Right cardiac atrium (tissue), 5 donors: ENCODE data around the gene IRF3. TPM values are rescaled to one million over a fixed set of nuclear protein-coding genes. Genes with fewer than 3 reads are reported as not detected.

Experiments used
- ATAC-seq, 2 donors: fragments of 200-7000 bp; cut with Tn5 transposase; one replicate each; pipeline versions ENCODE4 v1.8.0 to v1.9.1; 2020; ENCODE audit warnings: moderate library complexity in 2 of 2, mild to moderate bottlenecking in 1 of 2
- DNase-seq, 3 donors: peaks; one replicate each; pipeline ENCODE4 v3.0.0-alpha.2; 2020
- H3K27ac ChIP-seq: one replicate; pipeline ENCODE4 v1.5.1; 2013; ENCODE audit warnings: mild to moderate bottlenecking, low read length, control low read depth, moderate library complexity
- H3K27me3 ChIP-seq: one replicate; pipeline ENCODE4 v1.6.1; 2013; ENCODE audit not compliant: control insufficient read depth, insufficient read depth
- H3K4me1 ChIP-seq: one replicate; pipeline ENCODE4 v1.6.1; 2013; ENCODE audit warnings: low read length; ENCODE audit not compliant: control insufficient read depth, insufficient read depth
- H3K4me3 ChIP-seq: one replicate; pipeline ENCODE4 v1.5.1; 2013; ENCODE audit warnings: low read length, control low read depth
- H3K9me3 ChIP-seq: one replicate; pipeline ENCODE4 v1.6.1; 2013; ENCODE audit warnings: low read length; ENCODE audit not compliant: control insufficient read depth
- WGBS: extraction: QIAGEN DNeasy Blood & Tissue Kit; methylation state at CpG from one replicate; pipeline ENCODE4 v1.1.7; 2013; 5-methylcytosine and 5-hydroxymethylcytosine counted together
- intact Hi-C, 4 donors: fragments of 100-400 bp; cut with DNase I; formaldehyde crosslinking; loops; one replicate each; pipeline versions ENCODE4 v1.11.0 to v1.14.0; 2022 to 2023
- polyA plus RNA-seq: library from polyadenylated mRNA; stranded (reverse); fragments of 200-250 nt; gene quantifications from one replicate; pipeline ENCODE4 v1.2.3, GENCODE V29; 2013
- total RNA-seq, 4 donors: library from RNA; stranded (reverse); fragmentation: NEBNext Ultra II Directional; extraction: Animal tissue kit (Norgen Biotek cat#: 25700); gene quantifications; one replicate each; pipeline ENCODE4 v1.2.1, GENCODE V29; 2021
- donor health status: healthy with polysubstance abuse.
- donor health status: DM: no; HTN: yes; CAD: no.
- donor health status: DM: no; HTN: no; CAD: no.
- donor health status: DM: no; HTN: yes; CAD: no; lungs with severe emphysema.
- donor health status: DM: yes; HTN: yes; CAD: no.

Gene IRF3
- total and polyA plus RNA-seq, 5 donors, result 34.1 to 58.0 (median 39.6) TPM

GRCh38 chr19:49687150-49687549 lies 21.5 kb upstream of the IRF3 start:
- H3K4me3 ChIP-seq, result no peak overlapping the region
- H3K27me3 ChIP-seq, result no peaks in the 10 kb centered on the region
- H3K27ac ChIP-seq, result no peak overlapping the region
- H3K9me3 ChIP-seq, result no peaks in the 10 kb centered on the region
- intact Hi-C loops, result loop anchor here in 2 of 4 donors (10.0 kb wide), 2 partner anchors 78 to 168 kb away; partner anchors contain the start of genes AP2A1 (in 1 of the 2), PTOV1 (in 1 of the 2) and TSKS (in 1 of the 2)
- peak in 2 of 3 donors; percentile 28 to 64 for DNase-seq
- H3K4me1 ChIP-seq, result no peaks in the 10 kb centered on the region
- ATAC-seq, result no peak
- WGBS, result 58% methylated on average over 12 of the region's 12 CpGs

DNA sequence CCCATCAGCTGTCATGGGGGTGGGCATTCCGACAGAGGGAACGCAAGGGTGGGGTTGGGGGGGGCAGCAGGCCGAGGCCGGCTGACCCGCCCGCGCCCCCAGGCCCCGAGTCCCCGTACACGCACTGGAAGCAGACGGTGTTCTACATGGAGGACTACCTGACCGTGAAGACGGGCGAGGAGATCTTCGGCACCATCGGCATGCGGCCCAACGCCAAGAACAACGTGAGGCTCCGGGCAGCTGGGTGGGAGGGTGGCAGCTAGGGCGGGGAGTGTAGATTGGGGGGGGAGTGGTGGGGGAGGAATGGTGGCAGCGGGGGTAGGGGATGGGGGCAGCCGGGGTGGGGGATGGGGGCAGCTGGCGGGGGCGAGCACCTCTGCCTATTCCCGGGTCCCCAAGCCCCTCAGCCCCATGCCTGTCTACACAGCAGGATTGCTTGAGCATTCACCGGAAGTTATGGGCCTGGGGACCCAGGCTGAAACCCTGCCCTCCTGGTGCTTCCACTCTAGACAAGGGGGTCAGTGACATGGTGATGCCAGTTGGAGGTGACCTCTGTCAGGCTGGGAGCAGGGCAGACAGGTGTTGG lies 20.9 kb upstream of the IRF3 start:
- no peak overlapping the region for H3K27ac ChIP-seq
- WGBS, result 76% methylated on average over 27 of the region's 27 CpGs
- no peaks in the 10 kb centered on the region for H3K9me3 ChIP-seq
- no peaks in the 10 kb centered on the region for H3K4me1 ChIP-seq
- ATAC-seq (no peak), DNase-seq (peak in 2 of 3 donors; percentile 47 to 63)
- H3K4me3 ChIP-seq, result no peak overlapping the region
- intact Hi-C loops, result loop anchor here in 2 of 4 donors (10.0 kb wide), 2 partner anchors 78 to 168 kb away; partner anchors contain the start of genes AP2A1 (in 1 of the 2), PTOV1 (in 1 of the 2) and TSKS (in 1 of the 2)
- H3K27me3 ChIP-seq, result no peaks in the 10 kb centered on the region

DNA sequence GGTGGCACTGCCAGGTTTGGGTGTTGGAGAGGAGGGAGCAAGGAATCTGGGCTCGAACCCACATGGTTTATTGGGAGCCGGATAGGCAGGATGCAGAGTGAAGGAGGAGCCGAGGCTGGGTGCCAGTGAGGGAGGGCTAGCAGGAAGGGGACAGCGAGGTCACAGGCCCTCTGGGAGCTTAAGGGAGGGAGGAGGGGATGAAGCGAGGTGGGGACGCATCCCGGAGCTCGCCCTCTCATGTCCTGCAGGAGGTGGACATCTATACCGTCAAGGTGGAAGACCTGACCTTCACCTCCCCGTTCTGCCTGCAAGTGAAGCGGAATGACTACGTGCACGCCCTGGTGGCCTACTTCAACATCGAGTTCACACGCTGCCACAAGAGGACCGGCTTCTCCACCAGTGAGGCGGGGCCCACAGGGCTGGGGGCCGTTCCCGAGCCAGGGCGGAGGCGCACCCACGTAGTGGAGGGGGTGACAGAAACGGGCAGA lies 20.2 kb upstream of the IRF3 start:
- H3K9me3 ChIP-seq, result no peaks in the 10 kb centered on the region
- DNase-seq (peak in 2 of 3 donors; percentile 53 to 69), ATAC-seq (no peak)
- no peak overlapping the region for H3K4me3 ChIP-seq
- H3K27ac ChIP-seq, result no peak overlapping the region
- no peaks in the 10 kb centered on the region for H3K4me1 ChIP-seq
- WGBS, result 51% methylated on average over 23 of the region's 23 CpGs
- H3K27me3 ChIP-seq, result no peaks in the 10 kb centered on the region
- intact Hi-C loops, result loop anchor here in 2 of 4 donors (10.0 kb wide), 2 partner anchors 79 to 169 kb away; partner anchors contain the start of genes AP2A1 (in 1 of the 2), PTOV1 (in 1 of the 2) and TSKS (in 1 of the 2)

DNA sequence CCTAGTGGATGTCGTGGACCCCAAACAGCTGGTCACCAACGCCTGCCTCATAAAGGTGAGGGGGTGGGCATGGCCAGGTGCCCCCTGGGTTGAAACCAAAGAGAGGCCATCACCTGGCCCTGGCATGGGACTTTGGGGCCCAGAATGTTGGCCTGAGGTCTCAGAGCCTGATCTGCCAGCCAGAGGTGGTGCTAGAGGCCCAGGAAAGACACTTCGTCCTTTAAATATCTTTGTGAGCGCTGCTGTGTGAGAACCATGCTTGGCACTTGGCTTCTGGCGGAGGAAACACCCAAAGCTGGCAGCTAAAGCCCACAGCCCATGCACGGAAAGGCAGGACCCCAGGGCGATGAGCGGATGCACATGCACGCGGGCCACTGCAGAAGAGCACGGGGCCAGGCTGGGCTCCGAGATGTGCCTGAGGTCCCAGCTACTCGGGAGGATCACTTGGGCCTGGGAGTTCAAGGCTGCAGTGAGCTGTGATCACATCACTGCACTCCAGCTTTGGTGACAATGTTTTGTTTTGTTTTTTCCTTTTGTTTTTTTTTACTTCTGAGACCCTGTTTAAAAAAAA lies 19.4 kb upstream of the IRF3 start:
- no peak overlapping the region for H3K4me3 ChIP-seq
- H3K4me1 ChIP-seq, result no peaks in the 10 kb centered on the region
- no peak for ATAC-seq
- H3K27me3 ChIP-seq, result no peaks in the 10 kb centered on the region
- H3K9me3 ChIP-seq, result no peaks in the 10 kb centered on the region
- H3K27ac ChIP-seq, result no peak overlapping the region
- DNase-seq, result peak in 2 of 3 donors; percentile 46 to 49
- intact Hi-C loops, result loop anchor here in 2 of 4 donors (10.0 kb wide), 2 partner anchors 80 to 170 kb away; partner anchors contain the start of genes AP2A1 (in 1 of the 2), PTOV1 (in 1 of the 2) and TSKS (in 1 of the 2)
- WGBS, result 71% methylated on average over 13 of the region's 13 CpGs

- H3K27me3 ChIP-seq, result no peaks in the 10 kb centered on the region
- DNase-seq, result peak in 2 of 3 donors; percentile 61 to 68
- H3K9me3 ChIP-seq, result no peaks in the 10 kb centered on the region
- no peaks in the 10 kb centered on the region for H3K4me1 ChIP-seq
- ATAC-seq, result no peak
- WGBS, result 81% methylated on average over 35 of the region's 35 CpGs
- intact Hi-C loops, result loop anchor here in 2 of 4 donors (10.0 kb wide), 2 partner anchors 80 to 170 kb away; partner anchors contain the start of genes AP2A1 (in 1 of the 2), PTOV1 (in 1 of the 2) and TSKS (in 1 of the 2)
- no peak overlapping the region for H3K4me3 ChIP-seq
- H3K27ac ChIP-seq, result no peak overlapping the region
Measured at GRCh38 chr19:49684251-49684982, 18.8 kb upstream of the IRF3 start.

DNA sequence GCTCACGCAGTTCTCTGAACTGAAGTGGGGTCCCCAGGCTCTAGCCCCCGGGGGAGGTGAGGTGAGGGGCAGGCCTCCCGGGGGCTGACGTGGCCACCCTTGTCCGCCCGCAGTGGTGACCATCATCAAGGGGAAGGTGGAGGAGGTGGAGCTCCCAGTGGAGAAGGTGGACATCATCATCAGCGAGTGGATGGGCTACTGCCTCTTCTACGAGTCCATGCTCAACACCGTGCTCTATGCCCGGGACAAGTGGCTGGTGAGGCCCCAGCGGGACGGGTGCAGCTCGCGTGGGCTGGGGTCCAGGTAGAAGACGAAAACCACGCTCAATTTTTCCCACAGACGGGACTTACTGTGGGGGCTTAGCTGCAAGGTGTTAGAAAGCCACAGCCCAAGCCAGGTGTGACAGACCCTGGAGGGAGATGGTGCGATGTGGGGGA lies 18.2 kb upstream of the IRF3 start:
- Histone ChIP-seq H3K27ac (no peak overlapping the region), H3K9me3 (no peaks in the 10 kb centered on the region), H3K4me1 (no peaks in the 10 kb centered on the region), H3K4me3 (no peak overlapping the region), H3K27me3 (no peaks in the 10 kb centered on the region)
- peak in 2 of 3 donors; percentile 47 to 55 for DNase-seq
- intact Hi-C loops, result loop anchor here in 2 of 4 donors (10.0 kb wide), 2 partner anchors 81 to 171 kb away; partner anchors contain the start of genes AP2A1 (in 1 of the 2), PTOV1 (in 1 of the 2) and TSKS (in 1 of the 2)
- no peak for ATAC-seq
- 91% methylated on average over 18 of the region's 18 CpGs for WGBS

GRCh38 chr19:49682274-49682673 lies 16.6 kb upstream of the IRF3 start:
- WGBS, result 90% methylated on average over 8 of the region's 8 CpGs
- DNase-seq (peak in 2 of 3 donors; percentile 8 to 21), ATAC-seq (no peak)
- H3K4me1 ChIP-seq, result no peaks in the 10 kb centered on the region
- no peaks in the 10 kb centered on the region for H3K9me3 ChIP-seq
- no peak overlapping the region for H3K4me3 ChIP-seq
- no peak overlapping the region for H3K27ac ChIP-seq
- intact Hi-C loops, result loop anchor here in 2 of 4 donors (10.0 kb wide), 2 partner anchors 83 to 173 kb away; partner anchors contain the start of genes AP2A1 (in 1 of the 2), PTOV1 (in 1 of the 2) and TSKS (in 1 of the 2)
- no peaks in the 10 kb centered on the region for H3K27me3 ChIP-seq

DNA sequence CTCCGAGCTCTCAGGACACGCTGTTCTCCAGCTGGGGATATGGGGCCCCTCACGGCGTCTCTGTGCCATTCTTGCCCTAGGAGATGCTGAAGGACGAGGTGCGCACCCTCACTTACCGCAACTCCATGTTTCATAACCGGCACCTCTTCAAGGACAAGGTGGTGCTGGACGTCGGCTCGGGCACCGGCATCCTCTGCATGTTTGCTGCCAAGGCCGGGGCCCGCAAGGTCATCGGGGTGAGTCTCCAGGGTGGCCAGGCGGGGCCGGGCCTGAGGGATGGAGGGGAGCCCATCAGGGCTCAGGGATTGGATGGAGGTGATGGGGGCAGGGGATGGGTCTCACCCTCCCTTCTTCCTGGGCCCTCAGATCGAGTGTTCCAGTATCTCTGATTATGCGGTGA lies 16.2 kb upstream of the IRF3 start:
- Histone ChIP-seq H3K27me3 (no peaks in the 10 kb centered on the region), H3K4me1 (no peaks in the 10 kb centered on the region), H3K27ac (no peak overlapping the region), H3K9me3 (no peaks in the 10 kb centered on the region), H3K4me3 (no peak overlapping the region)
- intact Hi-C loops, result loop anchor here in 2 of 4 donors (10.0 kb wide), 2 partner anchors 83 to 173 kb away; partner anchors contain the start of genes AP2A1 (in 1 of the 2), PTOV1 (in 1 of the 2) and TSKS (in 1 of the 2)
- ATAC-seq (no peak), DNase-seq (peak in 2 of 3 donors; percentile 47 to 63)
- WGBS, result 88% methylated on average over 19 of the region's 19 CpGs

GRCh38 chr19:49680421-49681351 lies 15.0 kb upstream of the IRF3 start:
- H3K9me3 ChIP-seq, result no peaks in the 10 kb centered on the region
- ATAC-seq (peak; percentile 2 to 4), DNase-seq (peak; percentile 91 to 97 (median 97))
- H3K27ac ChIP-seq, result peak overlapping the region; percentile 6
- no peaks in the 10 kb centered on the region for H3K27me3 ChIP-seq
- intact Hi-C loops, result loop anchor here in 2 of 4 donors (10.0 kb wide), 2 partner anchors 84 to 174 kb away; partner anchors contain the start of genes AP2A1 (in 1 of the 2), PTOV1 (in 1 of the 2) and TSKS (in 1 of the 2)
- 30% methylated on average over 40 of the region's 40 CpGs for WGBS
- H3K4me3 ChIP-seq, result no peak overlapping the region
- H3K4me1 ChIP-seq, result no peaks in the 10 kb centered on the region
